WERI-Rb-1 (cell line): ENCODE data around the gene DCP2.

Source experiments
- DNase-seq: peaks from one replicate; pipeline ENCODE4 v3.0.0-alpha.2; 2020
- H3K27ac ChIP-seq: fragments of 250-450 bp; sonication (Bioruptor Pico); 2 replicates; pipeline ENCODE4 v1.5.1; 2020; ENCODE audit warnings: mild to moderate bottlenecking, moderate library complexity
- H3K27me3 ChIP-seq: fragments of 250-450 bp; sonication (Bioruptor Pico); 2 replicates; pipeline ENCODE4 v1.5.1; 2021; ENCODE audit warnings: mild to moderate bottlenecking, low read depth, moderate library complexity; ENCODE audit not compliant: insufficient read depth, severe bottlenecking
- H3K36me3 ChIP-seq: fragments of 250-450 bp; sonication (Bioruptor Pico); 2 replicates; pipeline ENCODE4 v1.5.1; 2020; ENCODE audit warnings: mild to moderate bottlenecking, moderate library complexity
- H3K4me3 ChIP-seq: 2 replicates; pipeline ENCODE4 v1.5.1; 2011; ENCODE audit warnings: low read depth, mild to moderate bottlenecking, control low read depth, low read length
- H3K9me3 ChIP-seq: fragments of 250-450 bp; sonication (Bioruptor Pico); 2 replicates; pipeline ENCODE4 v1.5.1; 2021; ENCODE audit warnings: mild to moderate bottlenecking, moderate library complexity; ENCODE audit not compliant: severe bottlenecking
- TF ChIP-seq, protein P1 (sequence below): IDR thresholded peaks from 2 replicates; pipeline ENCODE4 v1.5.1; 2011; ENCODE audit warnings: low read depth, mild to moderate bottlenecking, control low read depth, inconsistent platforms, low read length

Gene DCP2

DNA sequence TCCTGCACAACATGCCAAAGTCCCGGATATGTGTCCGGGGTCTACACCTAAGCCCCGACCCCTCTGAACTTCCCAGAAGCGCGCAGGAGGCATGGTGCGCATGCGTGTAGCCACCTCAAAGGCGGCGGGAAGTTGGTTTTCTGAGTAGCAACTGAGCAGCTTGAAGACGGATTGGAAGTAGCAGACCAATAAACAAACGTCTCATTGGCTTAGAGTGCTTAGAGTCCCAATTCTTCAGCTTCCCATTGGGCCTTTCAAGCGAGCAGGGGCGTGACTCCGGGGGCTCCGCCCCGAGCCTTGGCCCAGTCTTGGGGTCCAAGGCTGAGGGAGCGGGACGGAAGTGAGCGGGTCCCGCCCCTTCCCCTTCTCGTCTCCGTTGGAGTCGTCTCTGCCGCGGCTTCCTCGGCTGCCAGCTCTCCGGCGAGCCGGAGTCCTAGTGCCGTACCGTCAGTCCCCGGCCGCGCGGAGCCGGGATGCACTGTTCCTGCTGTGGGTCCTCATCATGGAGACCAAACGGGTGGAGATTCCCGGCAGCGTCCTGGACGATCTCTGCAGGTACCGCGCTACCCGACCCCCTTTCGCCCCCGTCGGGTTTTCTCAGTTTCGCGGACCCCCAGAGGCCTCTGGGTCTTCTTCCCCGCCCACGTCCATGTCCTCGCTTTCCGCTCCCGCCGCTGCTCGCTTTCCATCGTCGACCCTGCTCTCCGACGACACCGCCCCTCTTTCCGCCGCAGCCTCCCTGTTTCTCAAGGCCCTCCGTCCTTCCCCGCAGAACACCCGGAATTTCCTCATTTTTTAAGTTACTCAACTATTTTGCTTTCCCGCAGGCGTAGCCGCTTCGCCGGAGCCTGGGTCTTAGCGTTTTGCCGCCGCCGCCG is at the start of gene DCP2:
Gene DCP2 (plus strand): TSS at position 367 of the 878 bp plus-strand sequence. CDS start 136 bp downstream, at position 503.
- peak; percentile 96 for DNase-seq
- Histone ChIP-seq H3K4me3 (peak within 1 kb of the TSS; percentile 76), H3K9me3 (no peaks in the 10 kb centered on the region), H3K27ac (peak within 1 kb of the TSS; percentile 89), H3K36me3 (peaks cover 14% of the 10 kb centered on the region), H3K27me3 (no peaks in the 10 kb centered on the region)
- TF ChIP-seq, protein P1, sequence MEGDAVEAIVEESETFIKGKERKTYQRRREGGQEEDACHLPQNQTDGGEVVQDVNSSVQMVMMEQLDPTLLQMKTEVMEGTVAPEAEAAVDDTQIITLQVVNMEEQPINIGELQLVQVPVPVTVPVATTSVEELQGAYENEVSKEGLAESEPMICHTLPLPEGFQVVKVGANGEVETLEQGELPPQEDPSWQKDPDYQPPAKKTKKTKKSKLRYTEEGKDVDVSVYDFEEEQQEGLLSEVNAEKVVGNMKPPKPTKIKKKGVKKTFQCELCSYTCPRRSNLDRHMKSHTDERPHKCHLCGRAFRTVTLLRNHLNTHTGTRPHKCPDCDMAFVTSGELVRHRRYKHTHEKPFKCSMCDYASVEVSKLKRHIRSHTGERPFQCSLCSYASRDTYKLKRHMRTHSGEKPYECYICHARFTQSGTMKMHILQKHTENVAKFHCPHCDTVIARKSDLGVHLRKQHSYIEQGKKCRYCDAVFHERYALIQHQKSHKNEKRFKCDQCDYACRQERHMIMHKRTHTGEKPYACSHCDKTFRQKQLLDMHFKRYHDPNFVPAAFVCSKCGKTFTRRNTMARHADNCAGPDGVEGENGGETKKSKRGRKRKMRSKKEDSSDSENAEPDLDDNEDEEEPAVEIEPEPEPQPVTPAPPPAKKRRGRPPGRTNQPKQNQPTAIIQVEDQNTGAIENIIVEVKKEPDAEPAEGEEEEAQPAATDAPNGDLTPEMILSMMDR, result no peak

DNA sequence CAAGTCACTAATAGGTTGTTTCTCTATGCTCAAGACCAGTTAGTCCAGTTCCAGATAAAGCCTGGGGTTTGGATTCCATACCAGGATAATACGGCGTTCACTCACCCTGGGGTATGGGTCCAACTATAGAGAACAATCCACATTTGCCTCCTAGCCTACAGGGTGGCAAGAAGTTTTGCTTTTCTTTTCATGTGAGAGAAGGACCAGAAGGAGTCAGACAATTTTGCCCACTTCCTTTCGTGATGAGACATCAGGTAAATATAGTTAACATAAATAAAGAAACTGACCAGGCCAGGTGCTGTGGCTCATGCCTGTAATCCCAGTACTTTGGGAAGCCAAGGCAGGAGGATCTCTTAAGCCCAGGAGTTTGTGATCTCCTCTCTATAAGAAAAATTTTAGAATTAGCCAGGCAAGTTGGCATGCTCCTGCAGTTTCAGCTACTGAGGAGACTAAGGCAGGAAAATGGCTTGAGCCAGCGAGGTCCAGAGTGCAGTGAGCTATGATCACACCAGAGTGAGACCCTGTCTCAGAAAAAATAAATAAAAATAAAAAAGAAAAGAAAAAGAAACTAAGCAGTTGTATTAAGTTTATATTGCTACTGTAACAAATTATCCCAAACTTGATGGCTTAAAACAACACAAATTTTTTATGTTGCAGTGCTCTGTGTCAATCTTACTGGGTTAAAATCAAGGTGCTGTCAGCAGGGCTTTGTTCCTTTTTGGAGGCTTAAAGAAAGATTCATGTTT is 47.1 kb upstream of the DCP2 start:
- no peak overlapping the region for H3K27ac ChIP-seq
- H3K36me3 ChIP-seq, result no peaks in the 10 kb centered on the region
- DNase-seq, result no peak
- H3K4me3 ChIP-seq, result no peak overlapping the region
- H3K27me3 ChIP-seq, result no peaks in the 10 kb centered on the region
- TF ChIP-seq, protein P1, result no peak
- H3K9me3 ChIP-seq, result no peaks in the 10 kb centered on the region

DNA sequence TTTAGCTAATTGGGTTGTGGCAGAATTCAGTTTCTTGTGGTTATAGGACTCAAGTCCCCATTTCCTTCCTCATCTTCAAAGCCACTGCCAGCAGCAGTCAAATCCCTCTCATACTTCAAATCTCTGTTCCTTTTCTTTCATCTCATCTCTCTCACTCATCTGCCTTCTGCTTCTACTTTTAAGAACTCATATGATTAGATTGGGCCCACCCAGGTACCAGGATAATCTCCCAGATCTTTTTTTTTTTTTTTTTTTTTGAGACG is 46.6 kb upstream of the DCP2 start:
- Histone ChIP-seq H3K4me3 (no peak overlapping the region), H3K27me3 (no peaks in the 10 kb centered on the region), H3K9me3 (no peaks in the 10 kb centered on the region), H3K27ac (no peak overlapping the region), H3K36me3 (no peaks in the 10 kb centered on the region)
- no peak for DNase-seq
- TF ChIP-seq, protein P1, result no peak

DNA sequence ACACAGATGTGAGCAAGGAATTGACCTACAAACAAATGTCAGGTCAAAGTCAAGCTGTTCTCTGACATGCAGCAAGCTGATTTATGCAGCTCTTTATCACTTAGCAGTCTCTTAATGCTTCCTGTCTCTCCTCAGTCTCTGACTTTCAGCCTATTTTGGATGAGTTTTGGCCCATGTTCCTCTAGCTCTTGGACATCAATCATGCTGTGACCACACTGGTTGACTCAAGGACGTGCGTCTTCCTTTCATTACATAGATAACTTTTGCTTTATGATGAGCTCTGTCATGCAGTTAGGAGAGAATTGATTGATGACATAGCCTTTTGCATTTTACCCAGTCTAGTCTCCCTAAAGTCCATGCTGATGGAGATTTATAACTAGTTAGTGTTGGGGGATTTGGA is 45.1 kb upstream of the DCP2 start:
- Histone ChIP-seq H3K27ac (no peak overlapping the region), H3K9me3 (no peaks in the 10 kb centered on the region), H3K36me3 (no peaks in the 10 kb centered on the region), H3K4me3 (no peak overlapping the region), H3K27me3 (no peaks in the 10 kb centered on the region)
- TF ChIP-seq, protein P1, result no peak
- DNase-seq, result no peak

DNA sequence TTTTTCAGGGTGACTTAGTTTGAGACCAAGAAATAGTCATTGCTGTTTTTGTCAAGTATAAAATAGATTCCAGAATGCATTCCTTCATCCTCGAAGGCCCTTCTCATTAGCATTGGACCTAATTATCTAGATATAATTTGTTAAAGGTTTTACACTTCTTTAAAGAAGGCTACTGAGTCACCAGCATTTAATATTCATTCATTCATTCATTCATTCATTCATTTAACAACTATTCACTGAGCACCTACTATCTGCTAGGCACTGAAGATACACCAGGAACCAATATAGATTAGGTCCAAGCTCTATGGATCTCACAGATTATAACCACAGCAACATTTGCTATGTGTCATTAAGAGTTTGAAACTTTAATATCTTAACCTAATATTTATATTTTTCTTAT is 43.5 kb upstream of the DCP2 start:
- TF ChIP-seq, protein P1, result no peak
- no peak overlapping the region for H3K27ac ChIP-seq

More for the DNA sequence above, 43.5 kb upstream of the DCP2 start:
- no peak overlapping the region for H3K4me3 ChIP-seq
- no peak for DNase-seq
- no peaks in the 10 kb centered on the region for H3K27me3 ChIP-seq
- no peaks in the 10 kb centered on the region for H3K36me3 ChIP-seq
- no peaks in the 10 kb centered on the region for H3K9me3 ChIP-seq
